ENCODE measurements around the gene LDB3. TPM values are rescaled to one million over a fixed set of nuclear protein-coding genes. Genes with fewer than 3 reads are reported as not detected.

LDB3 gene
- total and polyA plus RNA-seq, 7 experiments from 2014 or later = 0.13 to 0.32 TPM; not detected in 5

GRCh38 chr10:86699125-86699524 is 30.8 kb downstream of the LDB3 start:
- H3K4me3 Mint-ChIP-seq = no peak overlapping the region
- H3K36me3 Mint-ChIP-seq = no peaks in the 10 kb centered on the region
- Histone ChIP-seq H3K27ac (ENCODE audit: low read depth, low read length) (no peak overlapping the region), H3K36me3 (ENCODE audit: control insufficient read depth in 2 of 3, insufficient read depth in 3 of 3, low read length in 3 of 3) (no peaks in the 10 kb centered on the region), H3K9me3 (ENCODE audit: control insufficient read depth in 2 of 3, low read length in 3 of 3) (no peaks in the 10 kb centered on the region), H3K4me1 (ENCODE audit: control insufficient read depth in 2 of 2, insufficient read depth in 2 of 2, low read length in 2 of 2) (no peaks in the 10 kb centered on the region), H3K4me3 (ENCODE audit: low read length) (no peak overlapping the region), H3K27me3 (ENCODE audit: control insufficient read depth in 2 of 2, insufficient read depth in 2 of 2, low read length in 2 of 2) (no peaks in the 10 kb centered on the region)
- no peak for DNase-seq
- no peaks in the 10 kb centered on the region for H3K9me3 Mint-ChIP-seq
- ATAC-seq = no peak
- CTCF ChIA-PET = no interaction called here
- POLR2A ChIA-PET = no interaction called here
- H3K4me1 Mint-ChIP-seq = no peaks in the 10 kb centered on the region
- H3K27me3 Mint-ChIP-seq = peaks cover 0 to 4% (median 0%) of the 10 kb centered on the region in 5 donors
- no peak overlapping the region for H3K27ac Mint-ChIP-seq
- intact Hi-C loops (cut with micrococcal nuclease) = no loop called here

DNA sequence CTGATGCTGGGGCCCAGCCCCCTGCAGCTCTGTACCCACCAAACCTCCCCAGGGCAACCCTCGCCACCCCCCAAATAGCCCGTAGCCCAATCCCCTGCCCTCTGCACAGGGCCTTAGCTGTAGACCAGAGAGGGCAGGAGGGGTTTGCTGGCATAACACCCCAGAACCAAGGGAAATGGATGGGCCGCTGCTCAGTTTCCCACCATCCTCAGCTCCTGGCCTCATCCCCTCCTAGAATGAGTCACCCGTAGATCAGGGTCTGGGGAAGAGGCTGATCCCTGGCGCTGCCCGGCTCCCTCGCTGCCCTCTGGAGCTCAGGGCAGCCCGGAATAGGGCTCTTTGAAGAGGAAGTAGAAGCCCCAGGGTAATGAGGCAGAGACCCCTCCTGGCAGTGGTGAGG is 31.2 kb downstream of the LDB3 start:
- H3K36me3 ChIP-seq (ENCODE audit: control insufficient read depth in 2 of 3, insufficient read depth in 3 of 3, low read length in 3 of 3) = no peaks in the 10 kb centered on the region
- no peaks in the 10 kb centered on the region for H3K9me3 Mint-ChIP-seq
- CTCF ChIA-PET = interaction anchor here (0.6 kb wide), 1 partner anchor 206 kb away, joined by 3 read pairs; no protein-coding TSS in a partner anchor
- H3K9me3 ChIP-seq (ENCODE audit: control insufficient read depth in 2 of 3, low read length in 3 of 3) = no peaks in the 10 kb centered on the region
- no peaks in the 10 kb centered on the region for H3K4me1 ChIP-seq (ENCODE audit: control insufficient read depth in 2 of 2, insufficient read depth in 2 of 2, low read length in 2 of 2)
- intact Hi-C loops (cut with micrococcal nuclease) = no loop called here
- no peak overlapping the region for H3K4me3 ChIP-seq (ENCODE audit: low read length)
- H3K4me3 Mint-ChIP-seq = no peak overlapping the region
- peaks cover 0 to 4% (median 0%) of the 10 kb centered on the region in 5 donors for H3K27me3 Mint-ChIP-seq
- no peak for ATAC-seq
- no peaks in the 10 kb centered on the region for H3K4me1 Mint-ChIP-seq
- POLR2A ChIA-PET = no interaction called here
- no peaks in the 10 kb centered on the region for H3K27me3 ChIP-seq (ENCODE audit: control insufficient read depth in 2 of 2, insufficient read depth in 2 of 2, low read length in 2 of 2)
- H3K27ac ChIP-seq (ENCODE audit: low read depth, low read length) = no peak overlapping the region
- no peak for DNase-seq
- no peak overlapping the region for H3K27ac Mint-ChIP-seq
- no peaks in the 10 kb centered on the region for H3K36me3 Mint-ChIP-seq

DNA sequence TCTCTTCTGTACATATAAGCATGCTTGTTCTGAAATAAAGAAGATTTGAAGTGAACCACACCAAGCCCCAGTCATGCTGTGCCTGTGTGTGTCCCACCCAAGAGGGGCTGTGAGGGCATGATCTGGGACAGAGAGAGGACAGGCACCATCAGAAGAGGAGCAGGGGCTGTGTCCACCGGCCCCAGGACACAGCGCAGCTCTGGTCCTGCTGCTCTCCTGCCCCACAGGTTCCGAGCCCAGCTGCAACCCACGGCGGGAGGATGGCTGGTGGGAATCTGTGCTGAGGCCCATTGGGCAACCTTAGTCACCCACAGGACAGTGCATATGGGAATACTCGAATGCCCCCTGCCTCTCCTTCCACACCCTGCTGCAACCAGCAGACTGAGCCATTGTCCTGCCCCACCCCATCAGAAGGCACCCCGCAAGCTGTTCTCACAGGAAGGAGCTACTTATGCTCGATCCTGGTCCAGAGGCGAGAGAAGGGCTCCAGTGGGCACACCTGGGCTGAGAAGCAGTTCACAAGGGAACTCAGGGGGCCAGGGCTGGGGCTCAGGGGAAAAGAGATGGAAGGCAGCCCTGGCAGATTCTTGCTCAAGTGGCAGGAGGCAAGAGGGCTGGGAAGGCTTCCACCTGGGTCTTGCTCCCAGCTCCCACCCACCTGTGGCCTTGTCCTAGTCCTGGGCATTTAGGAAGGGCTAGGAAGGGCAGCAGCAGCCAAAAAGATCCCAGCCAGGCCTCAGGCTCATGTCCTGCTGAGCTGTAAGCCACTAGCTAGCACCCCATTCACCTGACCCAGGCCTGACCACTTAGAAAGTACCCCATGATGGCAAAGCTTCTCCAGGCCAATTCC is 31.9 kb downstream of the LDB3 start:
- CTCF ChIA-PET = interaction anchor here (0.6 kb wide), 1 partner anchor 206 kb away, joined by 3 read pairs; no protein-coding TSS in a partner anchor
- H3K9me3 Mint-ChIP-seq = no peaks in the 10 kb centered on the region

DNA sequence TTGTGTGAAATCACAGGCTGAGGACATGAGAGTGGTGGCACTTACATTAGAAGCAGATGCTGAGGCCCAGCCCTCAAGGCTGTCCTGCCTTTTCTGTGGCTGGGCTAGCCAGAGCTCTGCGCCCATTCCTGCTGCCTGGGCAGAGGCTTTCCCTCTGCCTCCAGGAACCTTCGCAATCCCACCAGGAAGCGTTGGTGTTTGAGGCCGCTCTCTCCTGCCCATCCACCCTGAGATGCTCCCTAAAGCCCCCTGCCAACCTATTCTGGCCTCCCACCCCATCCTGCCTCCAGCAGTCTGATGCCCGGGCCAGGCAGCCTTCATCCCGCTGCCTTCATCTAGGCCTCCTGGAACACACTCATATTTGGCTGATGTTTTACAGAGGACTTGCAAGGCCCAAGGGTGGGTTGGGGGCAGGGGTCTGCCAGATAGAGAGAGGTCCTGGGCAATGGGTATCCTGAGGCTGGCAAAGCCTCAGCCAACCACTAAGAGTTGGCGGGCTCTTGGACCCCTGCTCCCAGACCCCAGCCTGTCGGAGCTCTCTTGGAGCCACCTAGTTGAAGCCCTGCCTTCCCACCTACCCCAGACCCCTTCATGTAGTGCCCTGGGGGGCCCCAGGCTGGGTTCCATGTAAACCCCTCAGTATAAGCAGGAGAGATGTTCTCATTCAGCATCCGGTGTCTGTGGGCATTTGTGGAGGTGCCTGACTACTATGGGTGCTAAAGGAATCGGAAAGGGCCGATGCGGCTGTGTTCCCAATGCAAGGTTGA is 32.7 kb downstream of the LDB3 start:
- Histone ChIP-seq H3K4me1 (ENCODE audit: control insufficient read depth in 2 of 2, insufficient read depth in 2 of 2, low read length in 2 of 2) (no peaks in the 10 kb centered on the region), H3K4me3 (ENCODE audit: low read length) (no peak overlapping the region), H3K9me3 (ENCODE audit: control insufficient read depth in 2 of 3, low read length in 3 of 3) (no peaks in the 10 kb centered on the region), H3K27me3 (ENCODE audit: control insufficient read depth in 2 of 2, insufficient read depth in 2 of 2, low read length in 2 of 2) (no peaks in the 10 kb centered on the region), H3K27ac (ENCODE audit: low read depth, low read length) (no peak overlapping the region), H3K36me3 (ENCODE audit: control insufficient read depth in 2 of 3, insufficient read depth in 3 of 3, low read length in 3 of 3) (no peaks in the 10 kb centered on the region)
- CTCF ChIA-PET = no interaction called here
- Mint-ChIP-seq H3K4me1 (no peaks in the 10 kb centered on the region), H3K27ac (no peak overlapping the region), H3K27me3 (peaks cover 0 to 4% (median 0%) of the 10 kb centered on the region in 5 donors), H3K36me3 (no peaks in the 10 kb centered on the region), H3K4me3 (no peak overlapping the region), H3K9me3 (no peaks in the 10 kb centered on the region)
- DNase-seq (no peak), ATAC-seq (no peak)
- POLR2A ChIA-PET = interaction anchor here (0.5 kb wide), 1 partner anchor 1122 kb away, joined by 3 read pairs; no protein-coding TSS in a partner anchor
- intact Hi-C loops (cut with micrococcal nuclease) = no loop called here

More for the DNA sequence above, 31.9 kb downstream of the LDB3 start:
- Histone ChIP-seq H3K27ac (ENCODE audit: low read depth, low read length) (no peak overlapping the region), H3K36me3 (ENCODE audit: control insufficient read depth in 2 of 3, insufficient read depth in 3 of 3, low read length in 3 of 3) (no peaks in the 10 kb centered on the region), H3K4me1 (ENCODE audit: control insufficient read depth in 2 of 2, insufficient read depth in 2 of 2, low read length in 2 of 2) (no peaks in the 10 kb centered on the region), H3K9me3 (ENCODE audit: control insufficient read depth in 2 of 3, low read length in 3 of 3) (no peaks in the 10 kb centered on the region), H3K27me3 (ENCODE audit: control insufficient read depth in 2 of 2, insufficient read depth in 2 of 2, low read length in 2 of 2) (no peaks in the 10 kb centered on the region), H3K4me3 (ENCODE audit: low read length) (no peak overlapping the region)
- Mint-ChIP-seq H3K27me3 (peaks cover 0 to 4% (median 0%) of the 10 kb centered on the region in 5 donors), H3K4me3 (no peak overlapping the region), H3K27ac (no peak overlapping the region), H3K36me3 (no peaks in the 10 kb centered on the region), H3K4me1 (no peaks in the 10 kb centered on the region)
- DNase-seq (no peak), ATAC-seq (no peak)
- POLR2A ChIA-PET = no interaction called here
- intact Hi-C loops (cut with micrococcal nuclease) = no loop called here

DNA sequence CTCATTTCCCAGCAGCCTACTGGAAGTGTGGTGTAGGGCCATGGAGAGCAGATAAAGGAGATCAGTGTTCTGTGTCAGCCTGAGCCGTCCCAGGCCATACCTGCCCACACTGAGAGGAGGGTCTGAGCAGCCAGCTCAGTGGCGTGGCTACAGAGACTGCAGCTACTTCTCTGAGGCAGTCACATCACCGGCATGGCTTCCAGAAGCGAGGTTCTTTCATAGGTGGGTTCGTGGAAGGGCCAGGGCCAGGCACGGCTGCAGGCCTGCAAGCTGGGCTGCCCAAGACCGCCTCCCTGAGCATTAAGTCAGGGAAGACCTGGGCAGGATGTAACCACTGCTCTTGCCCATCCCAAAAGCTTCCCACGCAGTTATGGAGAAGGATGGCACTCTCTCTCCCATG is 34.9 kb downstream of the LDB3 start:
- H3K27me3 ChIP-seq (ENCODE audit: control insufficient read depth in 2 of 2, insufficient read depth in 2 of 2, low read length in 2 of 2) = no peaks in the 10 kb centered on the region
- no peaks in the 10 kb centered on the region for H3K36me3 ChIP-seq (ENCODE audit: control insufficient read depth in 2 of 3, insufficient read depth in 3 of 3, low read length in 3 of 3)
- Mint-ChIP-seq H3K27me3 (no peaks in the 10 kb centered on the region), H3K27ac (peak overlapping the region in 1 of 9 donors; percentile 25), H3K36me3 (no peaks in the 10 kb centered on the region), H3K9me3 (no peaks in the 10 kb centered on the region), H3K4me3 (no peak overlapping the region), H3K4me1 (no peaks in the 10 kb centered on the region)
- ChIA-PET CTCF (no interaction called here), POLR2A (no interaction called here)
- ATAC-seq (no peak), DNase-seq (no peak)
- H3K27ac ChIP-seq (ENCODE audit: low read depth, low read length) = no peak overlapping the region
- H3K9me3 ChIP-seq (ENCODE audit: control insufficient read depth in 2 of 3, low read length in 3 of 3) = no peaks in the 10 kb centered on the region
- H3K4me1 ChIP-seq (ENCODE audit: control insufficient read depth in 2 of 2, insufficient read depth in 2 of 2, low read length in 2 of 2) = no peaks in the 10 kb centered on the region
- H3K4me3 ChIP-seq (ENCODE audit: low read length) = no peak overlapping the region
- intact Hi-C loops (cut with micrococcal nuclease) = no loop called here

DNA sequence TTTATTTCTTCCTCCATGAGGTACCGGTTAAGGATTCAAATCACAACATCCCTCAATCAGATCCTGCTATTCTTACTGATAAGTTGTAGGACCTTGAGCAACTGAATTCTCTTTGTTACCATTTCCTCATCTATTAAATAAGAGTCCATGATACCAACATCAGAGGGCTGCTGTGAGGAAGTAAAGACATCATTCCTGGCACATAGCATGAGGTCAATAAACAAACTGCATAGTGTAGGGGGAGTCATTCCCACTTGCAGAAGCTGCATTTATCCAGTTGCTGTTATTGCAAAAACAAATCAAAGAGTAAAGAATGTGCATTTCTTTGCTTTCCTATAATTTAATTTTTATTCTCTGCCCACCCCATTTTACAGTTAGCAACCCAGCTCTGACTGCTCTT is 36.8 kb downstream of the LDB3 start:
- ChIA-PET POLR2A (interaction anchor here (0.5 kb wide), 1 partner anchor 79 kb away, joined by 4 read pairs; no protein-coding TSS in a partner anchor), CTCF (no interaction called here)
- H3K9me3 Mint-ChIP-seq = no peaks in the 10 kb centered on the region
- Histone ChIP-seq H3K27me3 (ENCODE audit: control insufficient read depth in 2 of 2, insufficient read depth in 2 of 2, low read length in 2 of 2) (no peaks in the 10 kb centered on the region), H3K9me3 (ENCODE audit: control insufficient read depth in 2 of 3, low read length in 3 of 3) (no peaks in the 10 kb centered on the region), H3K4me3 (ENCODE audit: low read length) (no peak overlapping the region), H3K4me1 (ENCODE audit: control insufficient read depth in 2 of 2, insufficient read depth in 2 of 2, low read length in 2 of 2) (no peaks in the 10 kb centered on the region), H3K36me3 (ENCODE audit: control insufficient read depth in 2 of 3, insufficient read depth in 3 of 3, low read length in 3 of 3) (no peaks in the 10 kb centered on the region), H3K27ac (ENCODE audit: low read depth, low read length) (no peak overlapping the region)
- intact Hi-C loops (cut with micrococcal nuclease) = no loop called here
- no peak for DNase-seq
- H3K4me1 Mint-ChIP-seq = peaks cover 0 to 6% (median 3%) of the 10 kb centered on the region in 7 donors
- no peaks in the 10 kb centered on the region for H3K27me3 Mint-ChIP-seq
- peaks cover 0 to 1% (median 0%) of the 10 kb centered on the region in 5 donors for H3K36me3 Mint-ChIP-seq
- ATAC-seq = no peak
- no peak overlapping the region for H3K4me3 Mint-ChIP-seq
- H3K27ac Mint-ChIP-seq = no peak overlapping the region
